GM12864 (cell line): Measurements from ENCODE around the gene TNC.

Experiments
- DNase-seq: peaks from one replicate; pipeline ENCODE4 v3.0.0-alpha.2; 2011; ENCODE audit warnings: low read depth
- H3K4me3 ChIP-seq: 2 replicates; pipeline ENCODE4 v1.5.1; 2011; ENCODE audit warnings: mild to moderate bottlenecking, low read depth, low read length, control low read depth
- TF ChIP-seq, protein P1 (sequence below): IDR thresholded peaks from 2 replicates; pipeline ENCODE4 v1.5.1; 2011; ENCODE audit warnings: low read depth, mild to moderate bottlenecking, moderate library complexity, low read length, control low read depth, inconsistent platforms; ENCODE audit errors: missing control alignments

TNC gene

DNA sequence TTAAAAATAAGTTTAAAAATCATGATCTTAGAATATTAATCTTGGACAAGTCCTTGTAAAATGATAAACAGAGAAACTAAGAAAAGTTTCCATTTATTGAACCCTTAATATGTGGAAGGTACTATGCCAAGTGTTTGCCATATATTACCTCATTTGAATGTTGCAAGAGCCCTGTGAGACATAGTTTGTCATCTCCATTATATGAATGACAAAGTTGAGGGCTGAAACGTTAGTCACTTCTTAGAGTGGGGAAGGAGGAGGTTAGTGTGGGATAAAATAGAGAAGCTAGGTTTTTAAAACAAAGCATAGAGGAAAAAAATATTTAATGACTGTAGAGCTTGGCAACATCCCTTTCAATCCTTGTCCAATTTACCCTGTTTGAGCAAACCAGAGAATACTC, 2.0 kb downstream of the TNC start:
- H3K4me3 ChIP-seq, result no peak overlapping the region
- TF ChIP-seq, protein P1, sequence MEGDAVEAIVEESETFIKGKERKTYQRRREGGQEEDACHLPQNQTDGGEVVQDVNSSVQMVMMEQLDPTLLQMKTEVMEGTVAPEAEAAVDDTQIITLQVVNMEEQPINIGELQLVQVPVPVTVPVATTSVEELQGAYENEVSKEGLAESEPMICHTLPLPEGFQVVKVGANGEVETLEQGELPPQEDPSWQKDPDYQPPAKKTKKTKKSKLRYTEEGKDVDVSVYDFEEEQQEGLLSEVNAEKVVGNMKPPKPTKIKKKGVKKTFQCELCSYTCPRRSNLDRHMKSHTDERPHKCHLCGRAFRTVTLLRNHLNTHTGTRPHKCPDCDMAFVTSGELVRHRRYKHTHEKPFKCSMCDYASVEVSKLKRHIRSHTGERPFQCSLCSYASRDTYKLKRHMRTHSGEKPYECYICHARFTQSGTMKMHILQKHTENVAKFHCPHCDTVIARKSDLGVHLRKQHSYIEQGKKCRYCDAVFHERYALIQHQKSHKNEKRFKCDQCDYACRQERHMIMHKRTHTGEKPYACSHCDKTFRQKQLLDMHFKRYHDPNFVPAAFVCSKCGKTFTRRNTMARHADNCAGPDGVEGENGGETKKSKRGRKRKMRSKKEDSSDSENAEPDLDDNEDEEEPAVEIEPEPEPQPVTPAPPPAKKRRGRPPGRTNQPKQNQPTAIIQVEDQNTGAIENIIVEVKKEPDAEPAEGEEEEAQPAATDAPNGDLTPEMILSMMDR, result no peak
- DNase-seq, result no peak

DNA sequence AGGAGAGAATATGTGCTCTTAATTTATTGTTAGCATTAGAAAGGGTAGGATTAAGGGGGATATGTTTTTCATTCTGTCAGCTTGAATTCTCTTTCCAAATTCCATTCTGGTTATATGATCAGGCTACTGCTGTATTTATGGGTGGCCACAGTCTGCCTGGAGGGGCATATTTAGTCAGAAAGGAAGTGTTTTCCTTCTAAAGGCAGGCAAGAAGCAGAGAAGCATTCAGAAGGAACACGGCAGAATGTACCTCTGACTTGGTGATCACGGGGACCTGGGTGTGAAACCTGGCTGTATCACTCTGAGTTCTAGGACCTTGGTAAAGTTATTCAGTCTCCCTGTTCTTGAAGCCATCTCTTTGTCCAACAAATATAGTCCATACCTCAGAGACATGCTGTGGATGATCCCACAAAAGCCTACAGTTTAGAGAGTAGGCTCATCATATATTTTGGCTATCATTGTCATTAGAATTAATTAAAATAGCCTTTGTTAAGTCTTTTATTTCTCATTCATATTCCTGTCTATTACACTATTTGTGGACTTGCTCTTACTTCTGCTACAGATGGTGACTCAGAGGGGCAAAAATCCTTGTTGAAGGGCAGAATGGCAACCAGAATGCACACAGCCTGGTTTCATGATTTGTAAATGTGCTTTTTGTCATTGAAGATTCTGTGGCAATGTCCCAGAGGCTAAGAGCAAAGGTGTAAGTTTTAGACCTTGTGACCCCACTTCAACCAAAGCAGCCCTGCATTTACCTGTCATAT, 2.7 kb downstream of the TNC start:
- H3K4me3 ChIP-seq, result no peak overlapping the region
- TF ChIP-seq, protein P1, result no peak
- DNase-seq, result no peak

DNA sequence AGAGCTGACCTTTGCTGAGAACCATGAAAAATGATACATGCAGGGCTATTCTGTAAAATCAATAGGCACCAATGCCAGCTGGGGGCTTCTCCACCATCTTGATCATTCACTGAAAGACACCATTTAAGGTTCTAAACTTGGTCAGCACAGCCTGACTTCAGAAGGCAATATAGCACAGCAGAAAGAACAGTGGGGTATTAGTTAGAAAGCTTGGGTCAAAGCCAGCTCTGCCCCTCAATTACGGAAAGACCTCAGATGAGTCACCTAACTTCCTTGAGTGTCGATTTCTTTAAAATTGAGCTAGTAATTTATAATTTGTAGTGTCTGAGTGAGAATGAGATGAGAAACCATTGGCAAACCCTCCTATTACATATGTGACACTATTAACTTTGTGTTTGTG, 3.4 kb downstream of the TNC start:
- no peak overlapping the region for H3K4me3 ChIP-seq
- TF ChIP-seq, protein P1, result no peak
- DNase-seq, result no peak

DNA sequence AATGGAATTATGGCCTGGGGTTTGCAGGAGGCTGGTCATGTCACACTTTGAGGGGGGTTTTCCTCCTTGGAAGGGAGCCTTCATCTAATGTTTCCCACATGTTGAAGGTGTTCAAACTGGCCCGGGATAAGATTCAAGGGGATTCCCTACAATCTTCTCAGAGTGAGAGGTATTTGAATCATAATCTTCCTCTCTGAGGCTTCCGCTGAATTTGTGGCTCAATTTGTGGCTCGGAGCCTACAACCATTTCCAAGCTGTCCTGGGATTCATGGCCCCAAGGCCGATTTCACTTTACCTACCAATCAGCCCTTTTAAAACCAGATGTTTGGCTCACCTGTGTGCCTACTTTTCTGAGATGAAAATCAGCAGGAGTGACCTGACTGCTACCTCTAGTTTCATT, 3.9 kb downstream of the TNC start:
- no peak overlapping the region for H3K4me3 ChIP-seq
- no peak for DNase-seq
- TF ChIP-seq, protein P1, result no peak

DNA sequence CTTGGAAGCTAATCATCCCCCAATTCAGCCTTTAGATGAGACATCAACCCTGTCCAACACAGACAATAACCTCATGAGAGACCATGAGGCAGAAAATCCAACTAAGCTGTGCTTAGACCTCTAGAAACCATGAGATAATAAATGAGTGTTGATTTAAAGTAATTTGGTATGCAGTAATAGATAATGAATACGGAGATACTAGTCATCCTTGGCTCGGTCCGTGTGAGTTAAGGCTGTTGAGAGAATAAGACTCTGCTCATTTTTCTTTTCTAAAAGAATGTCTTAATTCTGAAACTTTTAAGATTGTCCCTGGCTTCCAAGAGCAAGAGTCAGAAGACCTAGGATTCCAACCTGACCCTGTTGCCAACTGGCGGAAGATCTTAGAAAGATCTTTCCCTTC, 6.1 kb downstream of the TNC start:
- no peak overlapping the region for H3K4me3 ChIP-seq
- TF ChIP-seq, protein P1, result no peak
- DNase-seq, result no peak

DNA sequence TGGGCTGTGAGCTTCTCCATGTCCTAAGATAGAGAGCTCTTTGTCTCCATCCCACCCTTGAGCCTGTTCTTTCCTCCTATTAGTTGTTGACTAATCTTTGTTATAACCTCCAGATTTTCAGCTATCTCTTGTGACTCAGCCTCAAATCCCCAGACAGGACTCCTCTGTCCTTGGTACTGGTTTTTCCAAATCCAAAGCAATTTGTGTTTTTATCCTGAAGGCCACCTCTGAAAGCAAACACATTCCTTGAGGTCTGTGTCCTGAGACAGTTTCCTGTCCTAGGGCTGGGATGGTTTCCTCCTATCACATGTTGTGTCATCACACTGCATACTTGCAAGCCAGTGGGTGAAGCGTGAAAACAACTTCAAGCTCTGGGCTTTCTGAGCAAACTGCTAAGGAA, 8.5 kb downstream of the TNC start:
- no peak for DNase-seq
- H3K4me3 ChIP-seq, result no peak overlapping the region
- TF ChIP-seq, protein P1, result no peak

DNA sequence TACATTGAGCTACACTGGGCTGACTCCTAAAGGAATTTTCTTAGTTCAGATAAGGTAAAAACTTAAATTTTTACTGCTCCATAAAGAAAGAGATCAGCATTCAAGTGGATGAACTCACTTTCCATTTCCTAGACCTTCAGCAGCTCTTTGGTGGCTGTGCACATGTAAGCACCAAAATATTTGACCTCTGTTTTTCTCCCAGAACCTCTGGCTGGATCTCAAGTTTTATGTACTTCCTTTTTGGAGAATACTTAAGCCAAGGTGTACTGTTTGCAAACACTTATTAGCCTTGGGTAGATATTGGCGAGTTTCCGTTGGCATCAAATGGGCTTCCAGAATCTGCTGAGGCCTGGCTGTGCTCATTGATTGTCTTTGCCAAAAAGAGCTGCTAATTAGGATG, 10.3 kb downstream of the TNC start:
- H3K4me3 ChIP-seq, result no peak overlapping the region
- TF ChIP-seq, protein P1, result no peak
- DNase-seq, result no peak
